Neural cell (in vitro differentiated cells): ENCODE measurements around the gene DIS3L. TPM values are rescaled to one million over a fixed set of nuclear protein-coding genes. Genes with fewer than 3 reads are reported as not detected.

Source experiments
- H2AFZ ChIP-seq: fragments of 200-600, 300-800 bp; sonication (generic), shearing (Covaris generic); 2 replicates; pipeline ENCODE4 v1.6.0; 2014; ENCODE audit warnings: low read depth, mild to moderate bottlenecking, antibody characterized with exemption, low read length, moderate library complexity
- H3F3A ChIP-seq: fragments of 200-600 bp; shearing (Covaris generic); 2 replicates; pipeline ENCODE4 v1.6.1; 2016; ENCODE audit warnings: mild to moderate bottlenecking, moderate library complexity, mixed read lengths, antibody characterized with exemption, low read length; ENCODE audit not compliant: insufficient read depth, poor library complexity, severe bottlenecking
- H3K27ac ChIP-seq: fragments of 200-600, 300-800 bp; sonication (generic), shearing (Covaris generic); 2 replicates; pipeline ENCODE4 v1.5.1; 2014; ENCODE audit warnings: mild to moderate bottlenecking, low read length, moderate library complexity
- H3K27me3 ChIP-seq: fragments of 300-800, 200-600 bp; sonication (generic), shearing (Covaris generic); 2 replicates; pipeline ENCODE4 v1.6.0; 2014; ENCODE audit warnings: mild to moderate bottlenecking, low read depth, low read length, moderate library complexity; ENCODE audit not compliant: insufficient read depth
- H3K36me3 ChIP-seq: fragments of 300-800, 200-600 bp; sonication (generic), shearing (Covaris generic); 2 replicates; pipeline ENCODE4 v1.5.1; 2014; ENCODE audit warnings: mild to moderate bottlenecking, antibody characterized with exemption, low read length, moderate library complexity; ENCODE audit not compliant: insufficient read depth
- H3K4me2 ChIP-seq: fragments of 300-800, 200-600 bp; sonication (generic), shearing (Covaris generic); 2 replicates; pipeline ENCODE4 v1.6.0; 2014; ENCODE audit warnings: mild to moderate bottlenecking, low read length
- H3K4me3 ChIP-seq: fragments of 300-800, 200-600 bp; sonication (generic), shearing (Covaris generic); 2 replicates; pipeline ENCODE4 v1.5.1; 2014; ENCODE audit warnings: mild to moderate bottlenecking, low read length, moderate library complexity
- H3K79me2 ChIP-seq: fragments of 200-600 bp; shearing (Covaris generic); replicated peaks from 2 replicates; pipeline ENCODE4 v1.6.0; 2014; ENCODE audit warnings: mild to moderate bottlenecking, low read length, moderate library complexity; ENCODE audit not compliant: insufficient read depth
- H3K9ac ChIP-seq: fragments of 300-800, 200-600 bp; sonication (generic), shearing (Covaris generic); 2 replicates; pipeline ENCODE4 v1.6.1; 2016; ENCODE audit warnings: mild to moderate bottlenecking, low read length, mixed read lengths
- H3K9me2 ChIP-seq: fragments of 200-600 bp; shearing (Covaris generic); 2 replicates; pipeline ENCODE4 v1.6.1; 2016; ENCODE audit warnings: mild to moderate bottlenecking, low read length, mixed read lengths; ENCODE audit not compliant: insufficient read depth
- H3K9me3 ChIP-seq: fragments of 200-600, 300-800 bp; sonication (generic), shearing (Covaris generic); 2 replicates; pipeline ENCODE4 v1.6.1; 2016; ENCODE audit warnings: mild to moderate bottlenecking, mixed run types, low read length, moderate library complexity, mixed read lengths
- H4K20me1 ChIP-seq: fragments of 200-600 bp; shearing (Covaris generic); 2 replicates; pipeline ENCODE4 v1.6.1; 2016; ENCODE audit warnings: mild to moderate bottlenecking, mixed run types; ENCODE audit not compliant: insufficient read depth
- EP300 ChIP-seq: fragments of 450-650 bp; conservative IDR thresholded peaks from 2 replicates; pipeline ENCODE4 v1.6.1; 2014; ENCODE audit warnings: antibody characterized with exemption, mild to moderate bottlenecking, moderate library complexity; ENCODE audit not compliant: poor library complexity, severe bottlenecking
- EZH2 ChIP-seq: fragments of 200-600, 300-800 bp; shearing (Covaris generic), sonication (generic); IDR thresholded peaks from 2 replicates; pipeline ENCODE4 v1.6.1; 2014; ENCODE audit warnings: antibody characterized with exemption, low read length, borderline replicate concordance, mild to moderate bottlenecking; ENCODE audit not compliant: insufficient read depth, poor library complexity, severe bottlenecking
- MXI1 ChIP-seq: fragments of 450-650 bp; conservative IDR thresholded peaks from 2 replicates; pipeline ENCODE4 v1.6.1; 2014; ENCODE audit warnings: antibody characterized with exemption, mild to moderate bottlenecking; ENCODE audit not compliant: poor library complexity, severe bottlenecking
- POLR2AphosphoS5 ChIP-seq: IDR thresholded peaks from 2 replicates; pipeline ENCODE4 v1.6.1; 2012
- RAD21 ChIP-seq: fragments of 450-650 bp; conservative IDR thresholded peaks from 2 replicates; pipeline ENCODE4 v1.6.1; 2014; ENCODE audit warnings: antibody characterized with exemption, mild to moderate bottlenecking, moderate library complexity
- SMC3 ChIP-seq: fragments of 450-650 bp; conservative IDR thresholded peaks from 2 replicates; pipeline ENCODE4 v1.6.1; 2014; ENCODE audit warnings: antibody characterized with exemption, mild to moderate bottlenecking, moderate library complexity; ENCODE audit not compliant: poor library complexity
- TAF1 ChIP-seq: IDR thresholded peaks from 2 replicates; pipeline ENCODE4 v1.6.1; 2012; ENCODE audit warnings: low read depth
- polyA plus RNA-seq: library from polyadenylated mRNA; depleted of rRNA; stranded (reverse); fragments of >200 nt; gene quantifications from 2 replicates; pipeline ENCODE4 v1.2.3, GENCODE V29; 2014
- TF ChIP-seq, protein P1 (sequence below): fragments of 450-650 bp; IDR thresholded peaks from 2 replicates; pipeline ENCODE4 v1.5.1; 2014; ENCODE audit warnings: antibody characterized with exemption, mild to moderate bottlenecking, moderate library complexity; ENCODE audit not compliant: poor library complexity, severe bottlenecking
- TF ChIP-seq, protein P2 (sequence below): IDR thresholded peaks from 2 replicates; pipeline ENCODE4 v1.6.1; 2012; ENCODE audit warnings: borderline replicate concordance

Gene DIS3L
- polyA plus RNA-seq, 1 donor from 2014 or later, result 9.9 TPM

DNA sequence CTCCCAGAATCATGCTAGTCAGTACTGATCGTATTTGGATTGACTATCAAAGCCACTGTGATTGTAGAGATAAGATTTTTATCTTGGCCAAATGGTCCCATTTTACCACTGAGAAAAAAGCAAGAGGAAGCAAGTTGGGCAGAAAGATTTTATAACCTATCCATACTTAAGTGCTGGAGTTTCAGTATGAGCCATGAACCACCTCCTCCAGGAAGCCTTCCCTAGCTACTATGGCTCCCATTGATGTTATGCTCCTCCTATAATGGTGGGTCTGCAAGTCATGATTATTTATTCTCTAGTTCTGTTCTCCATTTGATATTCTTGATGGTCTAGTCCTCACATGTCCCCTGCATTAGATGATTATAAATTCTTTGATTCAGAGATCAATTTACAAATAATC is 46.4 kb upstream of the DIS3L start:
- Histone ChIP-seq H4K20me1 (no peaks in the 10 kb centered on the region), H3K9me2 (no peaks in the 10 kb centered on the region), H3K9me3 (no peaks in the 10 kb centered on the region), H3K4me3 (no peak overlapping the region), H3K27ac (no peak overlapping the region), H3K9ac (no peak overlapping the region), H3K27me3 (peaks cover 19% of the 10 kb centered on the region), H3K4me2 (no peak overlapping the region), H3F3A (no peaks in the 10 kb centered on the region), H2AFZ (no peak overlapping the region), H3K36me3 (no peaks in the 10 kb centered on the region), H3K79me2 (no peaks in the 10 kb centered on the region)
- TF ChIP-seq POLR2AphosphoS5 (no peak), SMC3 (no peak), EP300 (no peak), TAF1 (no peak), MXI1 (no peak), EZH2 (no peak), RAD21 (no peak)
- TF ChIP-seq, protein P1, sequence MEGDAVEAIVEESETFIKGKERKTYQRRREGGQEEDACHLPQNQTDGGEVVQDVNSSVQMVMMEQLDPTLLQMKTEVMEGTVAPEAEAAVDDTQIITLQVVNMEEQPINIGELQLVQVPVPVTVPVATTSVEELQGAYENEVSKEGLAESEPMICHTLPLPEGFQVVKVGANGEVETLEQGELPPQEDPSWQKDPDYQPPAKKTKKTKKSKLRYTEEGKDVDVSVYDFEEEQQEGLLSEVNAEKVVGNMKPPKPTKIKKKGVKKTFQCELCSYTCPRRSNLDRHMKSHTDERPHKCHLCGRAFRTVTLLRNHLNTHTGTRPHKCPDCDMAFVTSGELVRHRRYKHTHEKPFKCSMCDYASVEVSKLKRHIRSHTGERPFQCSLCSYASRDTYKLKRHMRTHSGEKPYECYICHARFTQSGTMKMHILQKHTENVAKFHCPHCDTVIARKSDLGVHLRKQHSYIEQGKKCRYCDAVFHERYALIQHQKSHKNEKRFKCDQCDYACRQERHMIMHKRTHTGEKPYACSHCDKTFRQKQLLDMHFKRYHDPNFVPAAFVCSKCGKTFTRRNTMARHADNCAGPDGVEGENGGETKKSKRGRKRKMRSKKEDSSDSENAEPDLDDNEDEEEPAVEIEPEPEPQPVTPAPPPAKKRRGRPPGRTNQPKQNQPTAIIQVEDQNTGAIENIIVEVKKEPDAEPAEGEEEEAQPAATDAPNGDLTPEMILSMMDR, result no peak
- TF ChIP-seq, protein P2, sequence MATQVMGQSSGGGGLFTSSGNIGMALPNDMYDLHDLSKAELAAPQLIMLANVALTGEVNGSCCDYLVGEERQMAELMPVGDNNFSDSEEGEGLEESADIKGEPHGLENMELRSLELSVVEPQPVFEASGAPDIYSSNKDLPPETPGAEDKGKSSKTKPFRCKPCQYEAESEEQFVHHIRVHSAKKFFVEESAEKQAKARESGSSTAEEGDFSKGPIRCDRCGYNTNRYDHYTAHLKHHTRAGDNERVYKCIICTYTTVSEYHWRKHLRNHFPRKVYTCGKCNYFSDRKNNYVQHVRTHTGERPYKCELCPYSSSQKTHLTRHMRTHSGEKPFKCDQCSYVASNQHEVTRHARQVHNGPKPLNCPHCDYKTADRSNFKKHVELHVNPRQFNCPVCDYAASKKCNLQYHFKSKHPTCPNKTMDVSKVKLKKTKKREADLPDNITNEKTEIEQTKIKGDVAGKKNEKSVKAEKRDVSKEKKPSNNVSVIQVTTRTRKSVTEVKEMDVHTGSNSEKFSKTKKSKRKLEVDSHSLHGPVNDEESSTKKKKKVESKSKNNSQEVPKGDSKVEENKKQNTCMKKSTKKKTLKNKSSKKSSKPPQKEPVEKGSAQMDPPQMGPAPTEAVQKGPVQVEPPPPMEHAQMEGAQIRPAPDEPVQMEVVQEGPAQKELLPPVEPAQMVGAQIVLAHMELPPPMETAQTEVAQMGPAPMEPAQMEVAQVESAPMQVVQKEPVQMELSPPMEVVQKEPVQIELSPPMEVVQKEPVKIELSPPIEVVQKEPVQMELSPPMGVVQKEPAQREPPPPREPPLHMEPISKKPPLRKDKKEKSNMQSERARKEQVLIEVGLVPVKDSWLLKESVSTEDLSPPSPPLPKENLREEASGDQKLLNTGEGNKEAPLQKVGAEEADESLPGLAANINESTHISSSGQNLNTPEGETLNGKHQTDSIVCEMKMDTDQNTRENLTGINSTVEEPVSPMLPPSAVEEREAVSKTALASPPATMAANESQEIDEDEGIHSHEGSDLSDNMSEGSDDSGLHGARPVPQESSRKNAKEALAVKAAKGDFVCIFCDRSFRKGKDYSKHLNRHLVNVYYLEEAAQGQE, result no peak

DNA sequence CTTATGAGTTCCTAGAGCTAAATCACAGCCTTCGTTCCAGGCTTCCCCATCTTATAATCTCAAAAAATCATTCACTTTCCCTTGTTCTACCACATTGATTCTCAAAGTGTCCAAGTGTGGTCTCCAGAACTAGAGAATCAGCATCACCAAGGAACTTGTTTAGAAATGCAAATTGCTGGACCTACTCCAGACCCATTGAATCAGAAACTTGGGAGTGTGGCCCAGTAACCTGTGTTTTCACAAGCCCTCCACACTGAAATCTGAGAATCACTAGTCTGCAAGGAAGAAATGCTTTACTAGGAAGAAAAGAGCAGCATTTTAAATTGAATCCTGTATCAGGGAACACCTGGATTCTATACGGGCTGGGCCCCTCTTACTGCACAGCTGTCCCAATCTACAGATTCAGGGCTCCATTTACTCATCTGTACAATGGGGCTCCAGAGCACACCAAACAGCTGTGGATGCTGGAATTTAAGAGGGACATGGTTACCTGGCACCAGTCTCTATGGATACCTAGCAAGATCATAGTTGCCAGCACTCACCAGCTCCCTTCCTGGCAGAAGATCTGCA is 43.7 kb upstream of the DIS3L start:
- no peak overlapping the region for H3K4me3 ChIP-seq
- H2AFZ ChIP-seq, result no peak overlapping the region
- H3K27ac ChIP-seq, result no peak overlapping the region
- H3K9me3 ChIP-seq, result no peaks in the 10 kb centered on the region
- no peaks in the 10 kb centered on the region for H3K9me2 ChIP-seq
- no peak for TF ChIP-seq RAD21
- TF ChIP-seq SMC3, result no peak
- TF ChIP-seq EP300, result no peak
- no peak for TF ChIP-seq TAF1
- TF ChIP-seq MXI1, result no peak
- no peak for TF ChIP-seq POLR2AphosphoS5
- TF ChIP-seq EZH2, result no peak
- TF ChIP-seq, protein P2, result no peak
- TF ChIP-seq, protein P1, result no peak
- H4K20me1 ChIP-seq, result no peaks in the 10 kb centered on the region
- peaks cover 46% of the 10 kb centered on the region for H3K27me3 ChIP-seq
- no peak overlapping the region for H3K9ac ChIP-seq
- H3F3A ChIP-seq, result no peaks in the 10 kb centered on the region
- H3K36me3 ChIP-seq, result no peaks in the 10 kb centered on the region
- H3K4me2 ChIP-seq, result no peak overlapping the region
- no peaks in the 10 kb centered on the region for H3K79me2 ChIP-seq
